ENCODE data around the gene CAPNS1.

DNA sequence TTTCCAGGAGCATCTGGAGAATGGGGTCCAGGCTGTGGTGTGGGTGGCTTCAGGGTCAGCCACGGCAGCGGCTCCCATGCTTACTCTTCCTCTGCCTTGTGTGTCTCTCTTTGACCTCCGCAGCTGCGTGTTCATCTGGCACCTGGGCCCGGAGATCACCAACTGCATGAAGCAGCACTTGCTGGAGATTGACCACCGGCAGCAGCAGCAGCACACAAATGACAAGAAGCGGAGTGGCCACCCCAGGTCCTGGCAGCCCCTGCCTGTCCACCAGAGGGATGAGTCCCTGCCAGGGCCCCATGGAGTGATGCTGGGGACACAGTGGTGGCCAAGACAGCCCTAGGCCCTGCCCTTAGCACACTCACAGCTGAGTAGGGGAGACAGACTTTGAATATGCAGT is 47.3 kb upstream of the CAPNS1 start:
- no peak for TF ChIP-seq CTCF (IDR thresholded peaks at IDR 0.05 in 8 of 11, conservative IDR thresholded peaks at IDR 0.05 in 3 of 11)
- no peak for TF ChIP-seq POLR2AphosphoS5 (IDR thresholded peaks at IDR 0.05)
- TF ChIP-seq POLR2A (IDR thresholded peaks at IDR 0.05), result no peak

All from spleen (tissue), 7 donors.